ENCODE results near the gene MTMR10.

DNA sequence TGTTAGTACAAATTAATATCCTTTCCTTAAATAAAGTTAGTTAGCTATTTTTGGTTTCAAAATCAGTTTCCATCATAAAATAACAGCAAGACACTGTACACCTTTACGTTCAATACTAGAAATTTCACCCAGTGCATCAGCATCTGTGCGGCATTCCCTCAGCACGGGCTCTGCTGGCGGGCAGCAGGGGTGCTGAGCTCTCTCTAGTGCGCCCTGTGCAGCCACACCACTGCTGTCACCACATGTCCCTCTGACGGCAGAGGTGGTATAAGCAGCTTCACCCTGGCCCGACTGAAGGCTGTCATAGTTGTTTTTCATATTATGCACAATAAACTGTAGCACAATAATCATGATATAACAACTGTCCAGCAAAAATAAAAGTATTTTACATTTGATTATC lies 52.3 kb downstream of the MTMR10 start:
- TF ChIP-seq, protein P1, sequence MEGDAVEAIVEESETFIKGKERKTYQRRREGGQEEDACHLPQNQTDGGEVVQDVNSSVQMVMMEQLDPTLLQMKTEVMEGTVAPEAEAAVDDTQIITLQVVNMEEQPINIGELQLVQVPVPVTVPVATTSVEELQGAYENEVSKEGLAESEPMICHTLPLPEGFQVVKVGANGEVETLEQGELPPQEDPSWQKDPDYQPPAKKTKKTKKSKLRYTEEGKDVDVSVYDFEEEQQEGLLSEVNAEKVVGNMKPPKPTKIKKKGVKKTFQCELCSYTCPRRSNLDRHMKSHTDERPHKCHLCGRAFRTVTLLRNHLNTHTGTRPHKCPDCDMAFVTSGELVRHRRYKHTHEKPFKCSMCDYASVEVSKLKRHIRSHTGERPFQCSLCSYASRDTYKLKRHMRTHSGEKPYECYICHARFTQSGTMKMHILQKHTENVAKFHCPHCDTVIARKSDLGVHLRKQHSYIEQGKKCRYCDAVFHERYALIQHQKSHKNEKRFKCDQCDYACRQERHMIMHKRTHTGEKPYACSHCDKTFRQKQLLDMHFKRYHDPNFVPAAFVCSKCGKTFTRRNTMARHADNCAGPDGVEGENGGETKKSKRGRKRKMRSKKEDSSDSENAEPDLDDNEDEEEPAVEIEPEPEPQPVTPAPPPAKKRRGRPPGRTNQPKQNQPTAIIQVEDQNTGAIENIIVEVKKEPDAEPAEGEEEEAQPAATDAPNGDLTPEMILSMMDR (IDR thresholded peaks at IDR 0.05), result no peak
- TF ChIP-seq POLR2A (IDR thresholded peaks at IDR 0.05), result no peak
